Activated naive CD4-positive, alpha-beta T cell treated with anti-CD3 and anti-CD28 coated beads for 36 hours (primary cell): Measurements from ENCODE around the gene TAF1B. TPM values are rescaled to one million over a fixed set of nuclear protein-coding genes. Genes with fewer than 3 reads are reported as not detected.

ENCODE experiments used
- CTCF ChIA-PET: fragments of 350-600 bp; sonication (Branson Sonifier 250); formaldehyde crosslinking; loops from one replicate; lab custom pipeline; 2021; ENCODE audit warnings: antibody characterized with exemption; lab: Charles Lee
- DNase-seq: peaks from one replicate; pipeline ENCODE4 v3.0.0-alpha.2; 2020
- H3K27ac Mint-ChIP-seq: one replicate; pipeline ENCODE4 v1.8.0; 2021; ENCODE audit warnings: mild to moderate bottlenecking, mixed read lengths
- H3K27me3 Mint-ChIP-seq: one replicate; pipeline ENCODE4 v1.8.0; 2021; ENCODE audit warnings: low read depth, mixed read lengths
- H3K36me3 Mint-ChIP-seq: one replicate; pipeline ENCODE4 v1.8.0; 2021; ENCODE audit warnings: low read depth, mixed read lengths
- H3K4me1 Mint-ChIP-seq: one replicate; pipeline ENCODE4 v1.8.0; 2021; ENCODE audit warnings: low read depth, mixed read lengths
- H3K4me3 Mint-ChIP-seq: one replicate; pipeline ENCODE4 v1.8.0; 2021; ENCODE audit warnings: mild to moderate bottlenecking, moderate library complexity, mixed read lengths
- H3K9me3 Mint-ChIP-seq: one replicate; pipeline ENCODE4 v1.8.0; 2021; ENCODE audit warnings: mixed read lengths
- intact Hi-C: fragments of 100-400 bp; cut with micrococcal nuclease; formaldehyde crosslinking; loops from one replicate; pipeline ENCODE4 v1.15.1; 2023
- total RNA-seq, 2 experiments: library from RNA; stranded (reverse); gene quantifications; one replicate each; pipeline ENCODE4 v1.2.3, GENCODE V29; 2021

Gene TAF1B
- total RNA-seq, 2 experiments from 2014 or later: 24.8 to 25.7 TPM

DNA sequence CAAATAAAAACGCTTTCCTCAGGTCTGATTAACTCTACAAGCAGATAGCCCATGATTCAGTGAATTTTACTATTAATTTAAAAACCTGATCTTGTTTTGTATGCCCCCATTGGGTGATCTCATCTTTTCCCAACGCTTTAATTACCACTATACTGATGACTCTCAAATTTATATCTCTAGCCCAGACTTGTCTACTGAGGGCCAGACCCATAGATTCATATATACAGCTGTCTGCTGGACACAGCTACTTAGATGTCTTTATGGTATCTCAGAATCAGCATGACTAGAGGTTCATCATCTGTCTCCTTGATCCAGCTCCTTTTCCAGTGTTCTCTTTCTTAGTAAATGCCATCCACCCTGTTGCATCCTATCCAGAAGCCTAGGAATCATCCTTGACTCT is 33.8 kb downstream of the TAF1B start:
- CTCF ChIA-PET: no interaction called here
- no peak overlapping the region for H3K4me3 Mint-ChIP-seq
- H3K36me3 Mint-ChIP-seq: peaks cover 40% of the 10 kb centered on the region
- no peak overlapping the region for H3K27ac Mint-ChIP-seq
- no peaks in the 10 kb centered on the region for H3K4me1 Mint-ChIP-seq
- no peaks in the 10 kb centered on the region for H3K9me3 Mint-ChIP-seq
- DNase-seq: no peak
- intact Hi-C loops: no loop called here
- H3K27me3 Mint-ChIP-seq: no peaks in the 10 kb centered on the region

DNA sequence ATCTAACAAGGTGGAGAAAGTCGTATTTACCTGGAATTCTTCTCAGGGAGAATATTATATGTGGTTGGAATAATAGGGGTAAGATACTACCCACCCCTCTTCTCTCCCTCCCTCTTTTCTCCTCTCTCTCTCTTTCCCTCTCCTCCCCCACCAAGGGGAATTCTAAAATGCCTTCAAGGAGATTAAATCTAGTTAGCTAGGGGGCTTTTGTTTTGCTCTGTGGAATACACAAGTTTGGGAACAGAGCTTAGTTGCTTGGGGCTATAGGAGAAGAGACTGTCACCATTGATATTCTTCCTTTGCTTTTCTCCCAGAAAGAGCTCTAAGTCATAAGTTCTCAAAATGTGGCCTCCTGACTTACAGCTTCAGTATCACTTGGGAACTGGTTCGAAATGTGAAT is 34.5 kb downstream of the TAF1B start:
- peaks cover 37% of the 10 kb centered on the region for H3K36me3 Mint-ChIP-seq
- no peaks in the 10 kb centered on the region for H3K27me3 Mint-ChIP-seq
- no peaks in the 10 kb centered on the region for H3K9me3 Mint-ChIP-seq
- H3K27ac Mint-ChIP-seq: no peak overlapping the region
- CTCF ChIA-PET: interaction anchor here (0.6 kb wide), 1 partner anchor 10 kb away, joined by 3 read pairs; no protein-coding TSS in a partner anchor
- H3K4me3 Mint-ChIP-seq: no peak overlapping the region
- DNase-seq: no peak
- intact Hi-C loops: no loop called here
- no peaks in the 10 kb centered on the region for H3K4me1 Mint-ChIP-seq

- no peaks in the 10 kb centered on the region for H3K27me3 Mint-ChIP-seq
- H3K36me3 Mint-ChIP-seq: peaks cover 31% of the 10 kb centered on the region
- H3K27ac Mint-ChIP-seq: no peak overlapping the region
- no peaks in the 10 kb centered on the region for H3K9me3 Mint-ChIP-seq
- no peaks in the 10 kb centered on the region for H3K4me1 Mint-ChIP-seq
- no peak overlapping the region for H3K4me3 Mint-ChIP-seq
- intact Hi-C loops: no loop called here
- CTCF ChIA-PET: no interaction called here
- DNase-seq: no peak
These were observed 36.4 kb downstream of the TAF1B start for GRCh38 chr2:9879455-9880194.

- peaks cover 15% of the 10 kb centered on the region for H3K9me3 Mint-ChIP-seq
- no peaks in the 10 kb centered on the region for H3K4me1 Mint-ChIP-seq
- intact Hi-C loops: no loop called here
- peaks cover 51% of the 10 kb centered on the region for H3K36me3 Mint-ChIP-seq
- no peak for DNase-seq
- H3K27me3 Mint-ChIP-seq: no peaks in the 10 kb centered on the region
- H3K4me3 Mint-ChIP-seq: no peak overlapping the region
- CTCF ChIA-PET: interaction anchor here (1.1 to 1.2 kb wide), 2 partner anchors 70 to 84 kb away, joined by 3 to 4 read pairs; no protein-coding TSS in a partner anchor
- no peak overlapping the region for H3K27ac Mint-ChIP-seq
These were observed 40.6 kb downstream of the TAF1B start for GRCh38 chr2:9883897-9884296.

DNA sequence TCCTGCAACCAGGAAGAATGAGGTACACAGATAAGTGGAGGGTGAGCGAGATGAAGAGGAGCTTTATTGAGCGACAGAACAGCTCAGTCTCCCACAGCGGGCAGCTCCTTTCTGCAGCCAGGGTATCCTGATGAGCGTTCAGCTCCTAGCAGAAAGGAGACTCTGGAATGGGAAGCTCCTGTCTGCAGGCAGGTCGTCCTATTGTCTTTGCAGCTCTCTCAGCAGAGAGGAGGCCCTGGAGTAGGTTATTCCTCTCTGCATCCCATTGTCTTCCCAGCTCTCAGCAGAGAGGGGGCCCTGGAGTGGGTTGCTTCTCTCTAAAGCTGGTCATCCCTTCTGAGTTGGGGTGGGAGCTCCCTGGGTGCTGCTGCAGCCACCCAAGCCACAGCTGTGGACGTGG is 41.2 kb downstream of the TAF1B start:
- Mint-ChIP-seq H3K4me3 (no peak overlapping the region), H3K27me3 (no peaks in the 10 kb centered on the region), H3K9me3 (peaks cover 15% of the 10 kb centered on the region), H3K4me1 (no peaks in the 10 kb centered on the region), H3K27ac (no peak overlapping the region), H3K36me3 (peaks cover 54% of the 10 kb centered on the region)
- intact Hi-C loops: no loop called here
- CTCF ChIA-PET: interaction anchor here (1.2 kb wide), 1 partner anchor 70 kb away, joined by 4 read pairs; no protein-coding TSS in a partner anchor
- DNase-seq: no peak

DNA sequence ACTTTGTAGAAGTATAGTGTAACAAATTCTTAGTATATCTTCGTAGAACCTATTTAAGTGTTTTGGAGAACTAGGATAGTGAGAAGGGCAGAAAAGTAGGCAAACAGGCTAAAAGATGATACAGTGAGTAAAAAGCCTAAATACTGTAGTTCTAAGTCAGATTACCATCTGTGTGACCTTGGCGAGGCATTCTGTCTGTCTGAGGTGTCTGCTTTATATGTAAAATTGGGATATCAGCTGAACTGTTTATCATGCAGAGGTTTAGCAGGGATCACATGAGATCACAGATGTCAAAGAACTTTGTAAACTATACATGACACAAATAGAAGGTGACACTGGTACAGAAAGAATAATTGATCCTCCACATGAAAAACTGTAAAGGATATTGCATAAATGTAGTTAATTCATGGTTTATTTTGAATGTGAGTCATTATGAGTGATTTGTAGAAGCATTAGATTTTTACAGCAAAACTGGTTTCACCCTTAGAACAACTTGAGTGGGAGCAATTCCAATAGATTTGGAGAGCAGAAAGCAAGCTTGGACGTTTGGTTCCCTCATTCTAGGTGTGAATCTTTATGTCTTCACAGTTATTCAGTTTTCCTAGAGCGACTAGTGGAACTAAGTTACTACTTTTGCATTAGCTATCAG is 41.9 kb downstream of the TAF1B start:
- Mint-ChIP-seq H3K4me3 (no peak overlapping the region), H3K27me3 (no peaks in the 10 kb centered on the region), H3K9me3 (peaks cover 15% of the 10 kb centered on the region), H3K36me3 (peaks cover 55% of the 10 kb centered on the region), H3K27ac (no peak overlapping the region), H3K4me1 (no peaks in the 10 kb centered on the region)
- no peak for DNase-seq
- intact Hi-C loops: no loop called here
- CTCF ChIA-PET: interaction anchor here (0.9 to 1.2 kb wide), 3 partner anchors 42 to 71 kb away, joined by 3 to 4 read pairs (median 4); partner anchors contain the start of gene TAF1B

GRCh38 chr2:9887513-9887912 is 44.2 kb downstream of the TAF1B start:
- no peaks in the 10 kb centered on the region for H3K4me1 Mint-ChIP-seq
- H3K4me3 Mint-ChIP-seq: no peak overlapping the region
- CTCF ChIA-PET: no interaction called here
- no peak for DNase-seq
- H3K27ac Mint-ChIP-seq: no peak overlapping the region
- H3K9me3 Mint-ChIP-seq: peaks cover 15% of the 10 kb centered on the region
- no peaks in the 10 kb centered on the region for H3K27me3 Mint-ChIP-seq
- intact Hi-C loops: no loop called here
- peaks cover 59% of the 10 kb centered on the region for H3K36me3 Mint-ChIP-seq

DNA sequence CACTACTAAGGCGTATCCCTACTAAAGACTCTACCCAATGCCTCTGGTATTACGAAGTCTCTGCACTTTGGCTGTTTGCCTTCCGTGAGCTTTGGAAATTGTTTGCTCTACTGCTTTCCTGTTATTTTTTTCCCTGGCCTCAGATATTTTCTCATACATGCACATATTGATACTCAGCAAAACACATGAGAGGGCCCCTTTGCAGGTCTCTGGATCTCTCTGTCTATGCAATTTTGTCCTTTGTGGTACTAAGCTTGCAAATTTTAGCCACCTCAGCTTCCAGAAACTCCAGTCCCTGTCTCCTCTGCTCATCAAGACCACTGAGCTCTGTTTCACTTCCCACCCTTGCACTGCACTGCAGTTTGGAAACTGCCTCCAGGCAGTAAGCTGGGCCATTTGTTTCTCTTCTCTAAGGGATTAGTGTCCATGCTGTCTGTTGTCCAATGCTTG is 46.6 kb downstream of the TAF1B start:
- Mint-ChIP-seq H3K27ac (no peak overlapping the region), H3K4me3 (no peak overlapping the region), H3K27me3 (no peaks in the 10 kb centered on the region), H3K36me3 (peaks cover 50% of the 10 kb centered on the region), H3K9me3 (peaks cover 15% of the 10 kb centered on the region), H3K4me1 (peaks cover 2% of the 10 kb centered on the region)
- intact Hi-C loops: no loop called here
- no peak for DNase-seq
- CTCF ChIA-PET: no interaction called here

GRCh38 chr2:9892236-9892635 is 49.0 kb downstream of the TAF1B start:
- no peak overlapping the region for H3K27ac Mint-ChIP-seq
- no peak overlapping the region for H3K4me3 Mint-ChIP-seq
- H3K36me3 Mint-ChIP-seq: peaks cover 31% of the 10 kb centered on the region
- H3K4me1 Mint-ChIP-seq: peaks cover 18% of the 10 kb centered on the region
- no peak for DNase-seq
- CTCF ChIA-PET: no interaction called here
- intact Hi-C loops: no loop called here
- H3K27me3 Mint-ChIP-seq: no peaks in the 10 kb centered on the region
- peaks cover 10% of the 10 kb centered on the region for H3K9me3 Mint-ChIP-seq

DNA sequence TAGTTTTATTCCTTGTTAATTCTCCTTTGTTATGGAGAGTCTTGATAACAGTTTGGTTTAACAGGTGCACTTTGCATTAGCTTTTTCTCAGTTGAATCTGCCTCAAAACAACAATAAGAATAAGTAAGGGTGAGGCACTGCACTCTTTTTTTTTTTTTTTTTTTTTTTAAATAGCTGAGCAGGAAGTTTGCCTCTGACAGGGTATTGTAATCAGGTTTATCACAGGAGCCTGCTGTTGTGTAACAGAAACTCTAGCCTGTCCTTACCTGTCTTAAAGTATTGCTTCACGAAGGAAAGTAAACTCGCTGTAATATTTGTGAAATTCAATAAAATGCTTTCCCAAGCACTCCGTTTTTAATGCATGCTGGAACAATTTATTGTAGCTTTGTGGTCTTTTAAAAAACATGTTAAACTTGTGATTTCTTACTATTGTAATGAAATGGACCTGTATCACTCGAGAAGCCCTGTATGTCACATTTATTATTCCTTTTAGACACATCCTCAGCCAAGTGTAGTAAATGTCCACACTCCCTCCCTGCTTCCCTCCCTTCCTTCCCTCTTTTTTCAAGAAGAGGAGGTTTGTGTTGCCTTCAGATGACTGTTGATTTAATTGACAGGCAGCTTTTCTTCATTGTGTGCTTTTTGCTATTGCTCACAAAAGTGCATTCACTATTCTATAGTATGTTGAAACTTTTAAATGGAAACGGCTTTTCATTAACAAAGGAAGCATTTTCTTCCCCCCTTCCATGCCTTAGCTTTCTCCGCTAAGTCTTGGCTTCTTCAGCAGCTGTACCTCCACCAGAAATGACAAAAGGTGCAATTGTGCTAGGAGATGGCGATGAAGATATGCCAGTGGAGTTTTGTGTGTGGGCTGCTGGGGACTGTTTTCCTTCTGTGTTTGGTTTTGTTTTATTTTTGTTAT is 52.7 kb downstream of the TAF1B start:
- Mint-ChIP-seq H3K9me3 (no peaks in the 10 kb centered on the region), H3K4me3 (no peak overlapping the region), H3K27me3 (no peaks in the 10 kb centered on the region), H3K4me1 (peaks cover 27% of the 10 kb centered on the region), H3K27ac (no peak overlapping the region), H3K36me3 (peaks cover 7% of the 10 kb centered on the region)
- intact Hi-C loops: no loop called here
- DNase-seq: no peak
- CTCF ChIA-PET: interaction anchor here (0.6 to 1.6 kb wide), 4 partner anchors 25 to 716 kb away, joined by 3 to 5 read pairs (median 4); no protein-coding TSS in a partner anchor

GRCh38 chr2:9897331-9897737 is 54.1 kb downstream of the TAF1B start:
- DNase-seq: peak; percentile 85

GRCh38 chr2:9897846-9898245 is 54.6 kb downstream of the TAF1B start:
- CTCF ChIA-PET: interaction anchor here (0.7 kb wide), 1 partner anchor 967 kb away, joined by 3 read pairs; no protein-coding TSS in a partner anchor
- Mint-ChIP-seq H3K4me1 (peaks cover 27% of the 10 kb centered on the region), H3K36me3 (peaks cover 1% of the 10 kb centered on the region), H3K27me3 (no peaks in the 10 kb centered on the region), H3K9me3 (no peaks in the 10 kb centered on the region), H3K27ac (no peak overlapping the region), H3K4me3 (no peak overlapping the region)
- no peak for DNase-seq
- intact Hi-C loops: loop anchor here (1.0 kb wide), 1 partner anchor 54 kb away; no protein-coding TSS in a partner anchor

More at GRCh38 chr2:9897331-9897737, 54.1 kb downstream of the TAF1B start:
- Mint-ChIP-seq H3K4me3 (no peak overlapping the region), H3K9me3 (no peaks in the 10 kb centered on the region), H3K27me3 (no peaks in the 10 kb centered on the region), H3K4me1 (peaks cover 27% of the 10 kb centered on the region), H3K27ac (no peak overlapping the region), H3K36me3 (peaks cover 4% of the 10 kb centered on the region)
- CTCF ChIA-PET: no interaction called here
- intact Hi-C loops: loop anchor here (1.0 kb wide), 1 partner anchor 53 kb away; no protein-coding TSS in a partner anchor
